Suprapubic skin (tissue), 3 donors: Measurements from ENCODE around the gene YWHAQ.
"Not testable (repeated sequence)": the region's sequence is repeated elsewhere in the genome, so short reads cannot be mapped to it uniquely, and the experiment has no call there.

Source experiments
- POLR2AphosphoS5 ChIP-seq, 3 donors: sonication (generic); formaldehyde crosslinking; IDR thresholded peaks; one replicate each; pipeline ENCODE4 v1.6.1; 2017; ENCODE audit warnings: antibody characterized with exemption in 3 of 3
- TF ChIP-seq, protein P1 (sequence below), 2 donors: fragments of 200-600 bp in 1 of 2; fragments of 450-650 bp in 1 of 2; sonication (generic) in 1 of 2; IDR thresholded peaks; one replicate each; pipeline ENCODE4 v1.5.1; 2016 to 2019; ENCODE audit warnings: antibody characterized with exemption in 2 of 2, mild to moderate bottlenecking in 1 of 2, moderate library complexity in 1 of 2

DNA sequence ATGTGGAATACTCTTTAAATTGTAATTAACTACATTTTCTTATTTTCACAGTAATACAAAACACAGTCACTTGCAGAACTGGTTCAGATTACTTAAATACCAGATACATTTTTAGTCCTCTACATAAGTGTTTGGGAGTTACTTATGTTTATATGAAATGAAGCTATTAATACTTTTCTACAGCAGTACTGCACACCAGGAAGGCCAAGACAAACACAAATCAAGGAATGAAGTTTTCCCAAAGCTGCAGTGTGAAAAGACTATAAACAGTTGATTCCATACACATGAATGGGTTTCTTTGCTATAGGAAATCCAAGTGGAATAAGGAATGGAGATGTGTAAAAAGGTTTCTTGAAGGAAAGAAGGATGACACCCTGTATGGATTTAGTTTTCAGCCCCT, 45.9 kb downstream of the YWHAQ start:
- TF ChIP-seq, protein P1, sequence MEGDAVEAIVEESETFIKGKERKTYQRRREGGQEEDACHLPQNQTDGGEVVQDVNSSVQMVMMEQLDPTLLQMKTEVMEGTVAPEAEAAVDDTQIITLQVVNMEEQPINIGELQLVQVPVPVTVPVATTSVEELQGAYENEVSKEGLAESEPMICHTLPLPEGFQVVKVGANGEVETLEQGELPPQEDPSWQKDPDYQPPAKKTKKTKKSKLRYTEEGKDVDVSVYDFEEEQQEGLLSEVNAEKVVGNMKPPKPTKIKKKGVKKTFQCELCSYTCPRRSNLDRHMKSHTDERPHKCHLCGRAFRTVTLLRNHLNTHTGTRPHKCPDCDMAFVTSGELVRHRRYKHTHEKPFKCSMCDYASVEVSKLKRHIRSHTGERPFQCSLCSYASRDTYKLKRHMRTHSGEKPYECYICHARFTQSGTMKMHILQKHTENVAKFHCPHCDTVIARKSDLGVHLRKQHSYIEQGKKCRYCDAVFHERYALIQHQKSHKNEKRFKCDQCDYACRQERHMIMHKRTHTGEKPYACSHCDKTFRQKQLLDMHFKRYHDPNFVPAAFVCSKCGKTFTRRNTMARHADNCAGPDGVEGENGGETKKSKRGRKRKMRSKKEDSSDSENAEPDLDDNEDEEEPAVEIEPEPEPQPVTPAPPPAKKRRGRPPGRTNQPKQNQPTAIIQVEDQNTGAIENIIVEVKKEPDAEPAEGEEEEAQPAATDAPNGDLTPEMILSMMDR (IDR thresholded peaks at IDR 0.05): not testable (repeated sequence)
- not testable (repeated sequence) for TF ChIP-seq POLR2AphosphoS5 (IDR thresholded peaks at IDR 0.05)
